Skin of body (tissue), 2 donors: Measurements from ENCODE around the gene SLC8A2. TPM values are rescaled to one million over a fixed set of nuclear protein-coding genes. Genes with fewer than 3 reads are reported as not detected.

ENCODE experiments used
- DNase-seq: peaks from one replicate; lab custom pipeline; 2025; lab: John Stamatoyannopoulos, UW
- total RNA-seq: library from RNA; depleted of rRNA; stranded (reverse); fragments of >200 nt; gene quantifications from one replicate; pipeline ENCODE4 v1.2.3, GENCODE V29; 2014

Gene SLC8A2
- total RNA-seq, 1 donor from 2014 or later, result 0.39 TPM

DNA sequence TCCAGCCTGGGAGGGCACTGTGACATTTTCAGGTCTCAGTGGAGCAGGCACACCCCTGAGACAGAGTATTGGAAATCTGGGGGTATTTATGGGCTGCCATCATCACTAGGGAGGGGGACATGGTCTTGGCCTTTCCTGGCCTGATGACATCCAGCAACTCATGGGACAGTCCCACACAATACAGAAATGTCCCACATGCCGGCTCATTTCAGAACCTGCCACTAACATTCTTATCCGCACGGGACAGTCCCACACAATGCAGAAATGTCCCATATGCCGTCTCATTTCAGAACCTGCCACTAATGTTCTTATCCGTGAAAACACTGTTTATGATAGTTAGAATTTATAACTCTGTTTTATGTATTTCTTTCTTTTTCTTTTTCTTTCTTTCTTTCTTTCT is 9.8 kb downstream of the SLC8A2 start:
- no peak for DNase-seq

GRCh38 chr19:47459477-47459876 is 12.2 kb downstream of the SLC8A2 start:
- DNase-seq, result no peak

GRCh38 chr19:47458672-47459071 is 13.0 kb downstream of the SLC8A2 start:
- DNase-seq, result no peak

DNA sequence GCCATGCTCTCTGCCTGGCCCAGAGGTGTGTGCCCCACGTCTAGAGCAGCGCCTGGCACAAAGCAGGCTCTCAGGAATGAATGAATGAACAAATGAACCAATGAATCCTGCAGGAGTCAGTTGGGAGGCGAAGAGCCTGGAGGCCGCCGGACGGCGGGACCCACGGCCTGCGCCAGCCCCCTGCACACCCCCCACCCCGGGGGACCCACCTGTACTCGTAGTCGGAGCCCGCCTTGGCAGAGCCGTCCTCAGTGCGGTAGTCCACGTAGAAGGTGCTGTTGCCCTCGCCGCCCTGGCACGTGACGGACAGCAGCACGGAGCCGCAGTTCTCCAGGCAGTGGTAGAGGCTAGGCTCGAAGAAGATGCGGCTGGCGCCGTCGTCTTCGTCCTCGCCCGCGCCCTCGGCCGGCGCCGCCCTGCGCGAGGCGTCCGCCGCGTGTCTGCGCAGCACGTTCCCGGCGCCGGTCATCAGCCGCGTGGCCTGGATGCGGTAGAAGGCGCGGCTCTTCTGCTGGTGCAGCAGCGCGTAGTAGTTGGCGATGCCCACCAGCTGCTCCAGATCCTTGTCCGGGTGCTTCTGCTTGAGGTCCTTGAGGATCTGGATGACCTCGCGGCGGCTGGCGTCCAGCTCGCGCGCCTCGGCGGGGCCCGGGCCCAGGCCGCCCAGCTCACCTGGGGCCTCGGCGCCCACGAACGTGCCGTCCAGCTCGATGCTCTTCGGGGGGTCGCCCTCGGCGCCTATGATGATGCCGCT is 14.8 kb downstream of the SLC8A2 start:
- no peak for DNase-seq

DNA sequence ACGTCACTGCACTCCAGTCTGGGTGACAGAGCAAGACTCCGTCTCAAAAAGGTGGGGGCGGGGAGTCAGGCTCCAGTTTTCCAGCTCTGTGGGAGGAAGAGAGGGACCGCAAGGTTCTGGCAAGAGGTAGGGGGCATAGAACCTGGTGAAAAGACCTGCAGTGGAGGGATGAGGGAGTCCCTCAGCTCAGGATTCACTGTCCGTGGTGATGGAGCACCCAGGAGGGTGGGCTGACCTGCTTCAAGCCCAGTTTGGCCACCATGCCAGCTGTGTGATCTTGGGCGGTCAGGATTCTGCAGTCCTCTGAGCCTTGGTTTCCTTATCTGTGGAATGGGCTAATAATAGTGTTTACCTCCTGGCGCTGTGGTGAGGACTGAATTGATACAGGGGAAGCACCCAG is 21.2 kb downstream of the SLC8A2 start:
- DNase-seq, result no peak

- DNase-seq, result no peak
Observed at GRCh38 chr19:47448360-47448727, 23.3 kb downstream of the SLC8A2 start.

GRCh38 chr19:47447470-47448359 is 24.0 kb downstream of the SLC8A2 start:
- DNase-seq, result no peak

DNA sequence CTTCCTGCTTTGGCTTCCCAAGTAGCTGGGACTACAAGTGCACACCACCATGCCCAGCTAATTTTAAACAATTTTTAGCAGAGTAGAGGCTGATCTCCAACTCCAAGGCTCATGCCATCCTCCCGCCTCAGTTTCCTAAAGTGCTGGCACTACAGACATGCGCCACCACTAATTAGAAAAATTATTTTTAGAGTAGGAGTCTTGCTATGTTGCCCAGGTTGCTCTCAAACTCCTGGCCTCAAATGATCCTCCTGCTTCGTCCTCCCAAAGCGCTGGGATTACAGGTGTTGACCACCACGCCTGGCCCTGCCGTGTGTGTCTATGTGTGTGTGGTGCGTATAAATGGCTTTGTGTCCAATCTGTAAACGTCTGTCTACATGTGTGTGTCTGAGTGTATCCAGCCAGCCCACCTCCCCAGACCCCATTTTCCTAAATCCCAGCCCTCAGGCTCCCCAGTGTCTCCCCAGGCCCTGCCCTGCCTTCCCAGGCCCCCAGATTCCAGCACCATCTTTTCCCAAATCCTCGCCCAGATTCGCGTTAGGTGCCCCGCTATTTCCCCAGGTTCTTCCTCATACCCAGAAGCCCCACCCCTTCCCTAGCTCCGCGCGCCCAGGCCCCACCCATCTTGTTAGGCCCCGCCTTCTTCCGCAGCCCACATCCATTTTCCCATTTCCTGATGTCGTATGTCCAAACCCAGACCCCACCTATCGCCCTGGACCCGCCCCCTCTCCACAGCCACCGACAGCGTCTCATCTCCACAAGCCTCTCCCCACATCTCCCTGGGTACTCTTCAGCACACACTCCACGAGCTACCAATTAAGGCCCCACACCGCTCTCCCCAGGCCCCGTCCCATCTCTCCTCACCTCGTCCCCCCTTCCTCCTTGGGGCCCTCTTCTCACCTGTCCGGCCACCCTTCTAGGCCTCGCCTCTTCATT is 24.9 kb downstream of the SLC8A2 start:
- no peak for DNase-seq

GRCh38 chr19:47445937-47446402 is 25.7 kb downstream of the SLC8A2 start:
- DNase-seq, result no peak

DNA sequence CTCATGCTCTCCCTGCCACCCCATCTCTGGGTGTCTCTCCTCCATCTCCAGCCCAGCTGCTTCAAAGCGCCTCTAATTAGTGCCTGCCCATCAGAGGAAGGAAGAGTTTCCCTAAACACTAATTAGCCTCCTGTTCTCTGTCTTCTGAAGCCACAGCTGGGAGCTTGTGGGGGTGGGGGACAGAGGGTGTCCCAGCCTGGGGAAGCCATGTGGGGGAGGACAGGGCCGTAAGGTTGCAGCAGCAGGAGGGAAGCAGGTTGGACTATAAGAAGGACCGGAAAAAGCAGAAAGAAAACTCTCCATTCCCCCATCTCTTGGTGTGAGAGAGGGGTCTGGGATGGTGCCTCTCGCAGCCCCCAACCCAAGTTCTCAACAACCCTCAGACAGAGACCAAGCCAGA is 26.2 kb downstream of the SLC8A2 start:
- no peak for DNase-seq

DNA sequence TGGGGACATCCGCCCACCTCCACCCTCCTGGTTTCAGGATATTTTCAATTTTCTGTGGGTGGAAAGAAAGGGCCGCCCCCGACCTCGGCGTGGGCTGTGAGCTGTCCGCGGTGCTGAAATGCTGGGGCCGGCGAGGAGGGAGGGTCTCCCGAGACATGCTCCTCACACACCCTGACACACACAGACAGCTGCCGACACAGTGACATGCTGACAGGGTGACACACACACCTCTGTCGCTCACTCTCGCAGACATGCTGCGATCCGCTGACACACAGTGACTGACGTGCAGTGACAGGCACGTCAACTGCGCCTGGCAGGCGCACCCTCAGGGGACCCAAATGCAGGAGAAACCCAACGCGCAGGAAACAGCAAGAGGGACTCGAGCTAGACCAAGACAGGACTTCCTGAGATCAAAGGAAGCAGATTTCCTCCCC is 27.3 kb downstream of the SLC8A2 start:
- no peak for DNase-seq

GRCh38 chr19:47443331-47443730 is 28.4 kb downstream of the SLC8A2 start:
- no peak for DNase-seq

GRCh38 chr19:47438793-47439220 is 32.9 kb downstream of the SLC8A2 start:
- DNase-seq, result no peak

DNA sequence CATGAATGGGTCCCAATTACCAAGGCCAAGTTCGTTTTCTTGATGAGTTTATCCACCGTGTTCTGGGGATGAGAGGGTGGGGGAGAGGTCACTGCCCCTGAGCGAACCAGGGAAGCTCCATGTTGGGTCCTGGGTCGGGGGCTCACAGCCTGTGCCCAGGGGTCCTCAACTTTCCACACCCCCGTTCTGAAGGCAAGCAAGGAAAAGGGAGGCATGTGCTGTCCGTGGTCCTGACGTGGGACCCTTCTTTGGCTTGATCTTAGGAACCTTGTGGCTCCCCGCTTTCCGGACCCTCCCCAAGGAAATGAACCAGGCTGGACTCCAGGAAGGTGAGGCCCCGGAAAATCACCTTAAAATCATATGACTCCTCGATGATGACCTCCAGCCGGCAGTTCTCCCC is 34.2 kb downstream of the SLC8A2 start:
- no peak for DNase-seq

- no peak for DNase-seq
Observed at GRCh38 chr19:47436712-47437401, 34.8 kb downstream of the SLC8A2 start.

DNA sequence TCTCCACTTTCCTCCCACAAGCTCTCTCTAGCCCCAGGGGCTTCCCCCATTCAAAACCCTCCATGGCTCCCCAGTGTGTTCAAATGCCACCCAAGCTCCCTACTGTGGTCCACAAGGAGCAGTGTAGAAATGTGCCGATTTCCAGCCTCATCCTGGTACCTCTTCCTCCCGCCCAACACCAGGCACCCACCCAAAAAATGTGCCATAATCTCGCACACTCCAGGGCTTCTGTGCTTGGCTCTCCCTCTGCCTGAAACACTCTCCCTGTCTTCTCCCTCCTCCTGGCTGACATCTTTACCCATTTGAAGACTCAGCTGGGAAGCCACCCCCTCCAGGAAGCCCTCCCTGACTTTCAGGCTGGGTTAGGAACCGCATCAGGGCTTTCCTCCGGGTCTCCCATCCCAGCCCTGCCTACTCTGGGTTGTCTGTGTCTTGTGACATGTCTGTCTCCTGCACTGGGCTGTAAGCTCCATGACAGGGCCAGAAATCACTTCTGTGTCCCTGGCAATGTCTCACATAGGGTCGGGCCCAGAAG is 35.7 kb downstream of the SLC8A2 start:
- no peak for DNase-seq

GRCh38 chr19:47435196-47435595 is 36.5 kb downstream of the SLC8A2 start:
- DNase-seq, result no peak

DNA sequence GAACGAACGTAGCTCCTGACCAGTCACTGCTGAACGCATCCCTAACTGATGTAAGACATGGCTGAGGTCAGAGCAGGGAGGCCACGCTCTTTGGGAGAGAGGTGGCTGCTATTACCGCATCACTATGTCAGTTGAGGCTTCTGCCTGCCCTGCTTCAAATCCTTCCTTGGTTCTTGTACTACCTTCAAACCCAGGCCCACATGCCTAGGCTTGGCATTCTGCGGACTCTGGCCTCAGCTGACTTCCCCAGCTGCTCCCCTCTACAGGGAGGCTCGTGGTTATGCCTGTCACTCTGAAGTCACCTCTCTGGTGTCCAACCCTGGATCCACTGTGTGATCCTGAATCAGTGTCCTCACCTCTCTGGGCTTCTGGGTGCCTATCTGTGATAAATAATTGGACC is 37.6 kb downstream of the SLC8A2 start:
- no peak for DNase-seq

DNA sequence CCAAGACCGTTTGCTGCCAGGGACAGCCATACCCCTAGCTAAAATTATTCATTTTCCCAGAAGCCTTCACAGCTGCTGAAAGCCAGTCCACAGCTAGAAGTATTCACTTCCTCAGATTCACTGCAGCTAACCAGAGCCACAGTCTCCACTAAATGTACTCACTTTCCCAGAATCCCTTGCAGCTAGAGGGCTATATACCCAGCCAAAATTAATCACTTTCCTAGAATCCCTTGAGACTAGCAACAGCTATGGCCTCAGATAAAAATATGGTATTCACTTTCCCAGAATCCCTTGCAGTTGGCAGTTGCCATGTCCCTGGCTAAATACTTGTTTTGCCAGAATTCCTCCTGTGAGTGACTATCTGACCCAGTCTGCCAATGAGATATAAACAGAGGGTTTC is 38.6 kb downstream of the SLC8A2 start:
- DNase-seq, result no peak

- no peak for DNase-seq
Observed at GRCh38 chr19:47432499-47432898, 39.2 kb downstream of the SLC8A2 start.

DNA sequence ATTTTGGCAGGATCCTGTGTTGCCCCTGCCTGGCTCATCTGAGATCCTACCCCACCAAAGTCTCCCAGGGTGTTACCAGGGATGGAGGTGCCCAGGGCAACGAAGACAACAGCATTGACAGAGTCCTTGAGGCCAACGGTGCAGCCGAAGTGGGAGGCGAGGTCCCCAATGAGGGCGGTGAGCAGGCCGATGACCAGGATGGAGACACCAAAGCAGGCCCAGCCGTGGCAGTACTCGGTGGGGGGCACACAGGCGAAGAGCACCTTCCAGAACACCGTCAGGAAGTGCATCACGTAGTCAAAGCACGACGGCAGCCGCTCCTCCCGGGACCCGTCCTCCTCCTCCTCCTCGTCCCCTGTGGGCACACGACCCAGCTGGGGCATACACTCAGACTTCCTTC is 39.6 kb downstream of the SLC8A2 start:
- DNase-seq, result no peak
